SIG-M5 treated with dmso at 0.1 percent for 504 hours (cell line): ENCODE results near the gene NINL.

ENCODE experiments used
- DNase-seq: peaks from one replicate; lab custom pipeline; 2025; ENCODE audit not compliant: unreplicated experiment; lab: John Stamatoyannopoulos, UW

Gene NINL

GRCh38 chr20:25465243-25466135, 119.8 kb downstream of the NINL start:
- no peak for DNase-seq

GRCh38 chr20:25464501-25465242, 120.7 kb downstream of the NINL start:
- no peak for DNase-seq

- peak; percentile 58 for DNase-seq
Observed at GRCh38 chr20:25461786-25462545, 123.4 kb downstream of the NINL start.

GRCh38 chr20:25461281-25461650, 124.1 kb downstream of the NINL start:
- DNase-seq, result no peak

GRCh38 chr20:25460566-25461280, 124.6 kb downstream of the NINL start:
- no peak for DNase-seq

GRCh38 chr20:25459916-25460535, 125.3 kb downstream of the NINL start:
- DNase-seq, result no peak

- DNase-seq, result no peak
Observed at GRCh38 chr20:25459111-25459830, 126.1 kb downstream of the NINL start.

GRCh38 chr20:25457886-25458680, 127.2 kb downstream of the NINL start:
- no peak for DNase-seq

GRCh38 chr20:25454153-25454900, 131.0 kb downstream of the NINL start:
- no peak for DNase-seq

- no peak for DNase-seq
Observed at GRCh38 chr20:25453035-25453810, 132.1 kb downstream of the NINL start.

GRCh38 chr20:25452333-25452732, 133.0 kb downstream of the NINL start:
- no peak for DNase-seq

GRCh38 chr20:25447671-25448070, 137.7 kb downstream of the NINL start:
- DNase-seq, result no peak

GRCh38 chr20:25444556-25444955, 140.8 kb downstream of the NINL start:
- DNase-seq, result no peak

- peak; percentile 73 for DNase-seq
Observed at GRCh38 chr20:25439328-25439727, 146.0 kb downstream of the NINL start.

- DNase-seq, result no peak
Observed at GRCh38 chr20:25437153-25437581, 148.2 kb downstream of the NINL start.

- no peak for DNase-seq
Observed at GRCh38 chr20:25424536-25424935, 160.8 kb downstream of the NINL start.

- DNase-seq, result no peak
Observed at GRCh38 chr20:25422032-25422431, 163.3 kb downstream of the NINL start.
